WTC11 (cell line): ENCODE results near the gene ZNF689. TPM values are rescaled to one million over a fixed set of nuclear protein-coding genes. Genes with fewer than 3 reads are reported as not detected.

ENCODE experiments used
- ATAC-seq: fragments of 200-7000 bp; cut with Tn5 transposase; 2 replicates; pipeline ENCODE4 v1.10.0; 2021; ENCODE audit warnings: mild to moderate bottlenecking, moderate library complexity
- CTCF ChIA-PET: fragments of 300-600 bp; sonication (Branson Sonifier 250); formaldehyde crosslinking; loops from one replicate; lab custom pipeline; 2021; ENCODE audit warnings: antibody characterized with exemption; lab: Charles Lee
- POLR2A ChIA-PET: fragments of 350-600 bp; sonication (Branson Sonifier 250); formaldehyde crosslinking; loops from one replicate; lab custom pipeline; 2021; ENCODE audit warnings: antibody characterized with exemption; lab: Charles Lee
- DNase-seq: peaks from one replicate; pipeline ENCODE4 v3.0.0; 2021; ENCODE audit warnings: low spot score
- H3K27ac Mint-ChIP-seq: 2 replicates; pipeline ENCODE4 v1.8.0; 2021; ENCODE audit warnings: mixed read lengths
- H3K27me3 Mint-ChIP-seq: 2 replicates; pipeline ENCODE4 v1.8.0; 2021; ENCODE audit warnings: low read depth, mild to moderate bottlenecking, moderate library complexity, mixed read lengths
- H3K36me3 Mint-ChIP-seq: 2 replicates; pipeline ENCODE4 v1.8.0; 2021; ENCODE audit warnings: mixed read lengths
- H3K4me1 Mint-ChIP-seq: 2 replicates; pipeline ENCODE4 v1.8.0; 2022; ENCODE audit warnings: mixed read lengths
- H3K4me3 Mint-ChIP-seq: 2 replicates; pipeline ENCODE4 v1.8.0; 2021; ENCODE audit warnings: mild to moderate bottlenecking, moderate library complexity, mixed read lengths
- H3K9me3 Mint-ChIP-seq: 2 replicates; pipeline ENCODE4 v1.8.0; 2021; ENCODE audit warnings: mixed read lengths
- ERG ChIP-seq: fragments of 250-450 bp; sonication (Bioruptor Pico); IDR thresholded peaks from 2 replicates; pipeline ENCODE4 v1.8.0; 2021; ENCODE audit warnings: mild to moderate bottlenecking
- FOXJ3 ChIP-seq: sonication (generic); formaldehyde crosslinking; IDR thresholded peaks from 2 replicates; pipeline ENCODE4 v1.9.0; 2021; ENCODE audit warnings: missing genetic modification reagents, mild to moderate bottlenecking, borderline replicate concordance
- GABPB1 ChIP-seq: sonication (generic); formaldehyde crosslinking; IDR thresholded peaks from 2 replicates; pipeline ENCODE4 v1.8.1; 2023; ENCODE audit warnings: mild to moderate bottlenecking, missing genetic modification reagents
- ZNF121 ChIP-seq: sonication (generic); formaldehyde crosslinking; IDR thresholded peaks from 2 replicates; pipeline ENCODE4 v1.8.0; 2023; ENCODE audit warnings: missing genetic modification reagents
- ZNF281 ChIP-seq: sonication (generic); formaldehyde crosslinking; IDR thresholded peaks from 2 replicates; pipeline ENCODE4 v1.8.0; 2023; ENCODE audit warnings: mild to moderate bottlenecking, missing genetic modification reagents
- total RNA-seq: library from RNA; stranded (reverse); gene quantifications from 3 replicates; pipeline ENCODE4 v1.2.3, GENCODE V29; 2021
- TF ChIP-seq, protein P1 (sequence below): sonication (generic); formaldehyde crosslinking; IDR thresholded peaks from 2 replicates; pipeline ENCODE4 v1.8.1; 2022; ENCODE audit warnings: low read depth, mild to moderate bottlenecking, moderate library complexity, missing genetic modification reagents, borderline replicate concordance
- TF ChIP-seq, protein P2 (sequence below): sonication (generic); formaldehyde crosslinking; IDR thresholded peaks from 2 replicates; pipeline ENCODE4 v1.8.0; 2022; ENCODE audit warnings: missing genetic modification reagents
- TF ChIP-seq, protein P3 (sequence below): sonication (generic); formaldehyde crosslinking; IDR thresholded peaks from 2 replicates; pipeline ENCODE4 v1.8.1; 2022; ENCODE audit warnings: mild to moderate bottlenecking, moderate library complexity, missing genetic modification reagents

Gene ZNF689
- total RNA-seq, 1 experiment from 2014 or later, result 13.2 TPM

- TF ChIP-seq ZNF281 (CRISPR knock-in tag), result no peak
- TF ChIP-seq, protein P1, sequence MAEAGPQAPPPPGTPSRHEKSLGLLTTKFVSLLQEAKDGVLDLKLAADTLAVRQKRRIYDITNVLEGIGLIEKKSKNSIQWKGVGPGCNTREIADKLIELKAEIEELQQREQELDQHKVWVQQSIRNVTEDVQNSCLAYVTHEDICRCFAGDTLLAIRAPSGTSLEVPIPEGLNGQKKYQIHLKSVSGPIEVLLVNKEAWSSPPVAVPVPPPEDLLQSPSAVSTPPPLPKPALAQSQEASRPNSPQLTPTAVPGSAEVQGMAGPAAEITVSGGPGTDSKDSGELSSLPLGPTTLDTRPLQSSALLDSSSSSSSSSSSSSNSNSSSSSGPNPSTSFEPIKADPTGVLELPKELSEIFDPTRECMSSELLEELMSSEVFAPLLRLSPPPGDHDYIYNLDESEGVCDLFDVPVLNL (CRISPR knock-in tag), result no peak
- TF ChIP-seq ZNF121 (CRISPR knock-in tag), result no peak
- TF ChIP-seq, protein P2, sequence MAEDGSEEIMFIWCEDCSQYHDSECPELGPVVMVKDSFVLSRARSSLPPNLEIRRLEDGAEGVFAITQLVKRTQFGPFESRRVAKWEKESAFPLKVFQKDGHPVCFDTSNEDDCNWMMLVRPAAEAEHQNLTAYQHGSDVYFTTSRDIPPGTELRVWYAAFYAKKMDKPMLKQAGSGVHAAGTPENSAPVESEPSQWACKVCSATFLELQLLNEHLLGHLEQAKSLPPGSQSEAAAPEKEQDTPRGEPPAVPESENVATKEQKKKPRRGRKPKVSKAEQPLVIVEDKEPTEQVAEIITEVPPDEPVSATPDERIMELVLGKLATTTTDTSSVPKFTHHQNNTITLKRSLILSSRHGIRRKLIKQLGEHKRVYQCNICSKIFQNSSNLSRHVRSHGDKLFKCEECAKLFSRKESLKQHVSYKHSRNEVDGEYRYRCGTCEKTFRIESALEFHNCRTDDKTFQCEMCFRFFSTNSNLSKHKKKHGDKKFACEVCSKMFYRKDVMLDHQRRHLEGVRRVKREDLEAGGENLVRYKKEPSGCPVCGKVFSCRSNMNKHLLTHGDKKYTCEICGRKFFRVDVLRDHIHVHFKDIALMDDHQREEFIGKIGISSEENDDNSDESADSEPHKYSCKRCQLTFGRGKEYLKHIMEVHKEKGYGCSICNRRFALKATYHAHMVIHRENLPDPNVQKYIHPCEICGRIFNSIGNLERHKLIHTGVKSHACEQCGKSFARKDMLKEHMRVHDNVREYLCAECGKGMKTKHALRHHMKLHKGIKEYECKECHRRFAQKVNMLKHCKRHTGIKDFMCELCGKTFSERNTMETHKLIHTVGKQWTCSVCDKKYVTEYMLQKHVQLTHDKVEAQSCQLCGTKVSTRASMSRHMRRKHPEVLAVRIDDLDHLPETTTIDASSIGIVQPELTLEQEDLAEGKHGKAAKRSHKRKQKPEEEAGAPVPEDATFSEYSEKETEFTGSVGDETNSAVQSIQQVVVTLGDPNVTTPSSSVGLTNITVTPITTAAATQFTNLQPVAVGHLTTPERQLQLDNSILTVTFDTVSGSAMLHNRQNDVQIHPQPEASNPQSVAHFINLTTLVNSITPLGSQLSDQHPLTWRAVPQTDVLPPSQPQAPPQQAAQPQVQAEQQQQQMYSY (CRISPR knock-in tag), result no peak
- TF ChIP-seq, protein P3, sequence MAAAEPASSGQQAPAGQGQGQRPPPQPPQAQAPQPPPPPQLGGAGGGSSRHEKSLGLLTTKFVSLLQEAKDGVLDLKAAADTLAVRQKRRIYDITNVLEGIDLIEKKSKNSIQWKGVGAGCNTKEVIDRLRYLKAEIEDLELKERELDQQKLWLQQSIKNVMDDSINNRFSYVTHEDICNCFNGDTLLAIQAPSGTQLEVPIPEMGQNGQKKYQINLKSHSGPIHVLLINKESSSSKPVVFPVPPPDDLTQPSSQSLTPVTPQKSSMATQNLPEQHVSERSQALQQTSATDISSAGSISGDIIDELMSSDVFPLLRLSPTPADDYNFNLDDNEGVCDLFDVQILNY (CRISPR knock-in tag), result no peak
- no peak for TF ChIP-seq ERG (CRISPR knock-in tag)
Measured at GRCh38 chr16:30559690-30560089, 50.5 kb downstream of the ZNF689 start (continued).

- Mint-ChIP-seq H3K9me3 (no peaks in the 10 kb centered on the region), H3K27me3 (peaks cover 17% of the 10 kb centered on the region), H3K36me3 (peaks cover 10% of the 10 kb centered on the region), H3K27ac (peak overlapping the region; percentile 98), H3K4me3 (peak overlapping the region; percentile 77), H3K4me1 (peaks cover 26% of the 10 kb centered on the region)
- ChIA-PET CTCF (interaction anchor here (0.6 to 2.8 kb wide), 16 partner anchors 9 to 447 kb away, joined by 3 to 39 read pairs (median 3); partner anchors contain the start of genes DCTPP1, ZNF688, ZNF689 and ZNF747), POLR2A (interaction anchor here (0.7 to 3.5 kb wide), 9 partner anchors 12 to 164 kb away, joined by 3 to 42 read pairs (median 4); partner anchors contain the start of genes DCTPP1, PRR14, ZNF48 and ZNF688)
- DNase-seq (no peak), ATAC-seq (no peak)
- 0 out of 2 replicates have a peak, but pooled peaks have one; percentile 38 for TF ChIP-seq ZNF281 (CRISPR knock-in tag)
- TF ChIP-seq FOXJ3 (CRISPR knock-in tag), result no peak
- TF ChIP-seq GABPB1, result 0 out of 2 replicates have a peak, but pooled peaks have one; percentile 8
- 0 out of 2 replicates have a peak, but pooled peaks have one; percentile 6 for TF ChIP-seq ERG (CRISPR knock-in tag)
Measured at GRCh38 chr16:30558789-30559377, 51.3 kb downstream of the ZNF689 start.
